Activated T-cell treated with anti-CD3 and anti-CD28 coated beads, Interleukin-2, amount 50 U/mL, for 72 hours (primary cell): ENCODE results near the gene SDHAF1. TPM values are rescaled to one million over a fixed set of nuclear protein-coding genes. Genes with fewer than 3 reads are reported as not detected.

Experiments used
- ATAC-seq, 2 donors: fragments of 150-1000 bp; cut with Tn5 transposase; replicated peaks in 1 of 2; 2 replicates each; pipeline ENCODE4 v1.10.0; 2021; ENCODE audit warnings: moderate library complexity in 2 of 2, mild to moderate bottlenecking in 1 of 2
- DNase-seq, 2 donors: peaks; one replicate each; pipeline ENCODE4 v3.0.0; 2021 to 2022; ENCODE audit warnings: mixed read lengths in 1 of 2
- H3K27ac Mint-ChIP-seq: one replicate; pipeline ENCODE4 v1.8.0; 2022; ENCODE audit warnings: mild to moderate bottlenecking, moderate library complexity, mixed read lengths
- H3K27me3 Mint-ChIP-seq: one replicate; pipeline ENCODE4 v1.8.0; 2022; ENCODE audit warnings: low read depth, mixed read lengths
- H3K36me3 Mint-ChIP-seq, 2 donors: one replicate each; pipeline ENCODE4 v1.8.0; 2022; ENCODE audit warnings: mixed read lengths in 2 of 2, mild to moderate bottlenecking in 1 of 2; ENCODE audit not compliant: insufficient read depth in 2 of 2
- H3K4me1 Mint-ChIP-seq: one replicate; pipeline ENCODE4 v1.8.0; 2022; ENCODE audit warnings: low read depth, mixed read lengths
- H3K4me3 Mint-ChIP-seq, 2 donors: one replicate each; pipeline ENCODE4 v1.8.0; 2022; ENCODE audit warnings: mild to moderate bottlenecking in 2 of 2, mixed read lengths in 2 of 2, moderate library complexity in 2 of 2
- H3K9me3 Mint-ChIP-seq, 2 donors: one replicate each; pipeline ENCODE4 v1.8.0; 2022; ENCODE audit warnings: mixed read lengths in 2 of 2
- total RNA-seq, 2 donors: library from RNA; stranded (reverse); gene quantifications; one replicate each; pipeline ENCODE4 v1.2.3, GENCODE V29; 2022

The SDHAF1 gene
- total RNA-seq, 2 donors from 2014 or later, result 24.0 to 24.2 TPM

DNA sequence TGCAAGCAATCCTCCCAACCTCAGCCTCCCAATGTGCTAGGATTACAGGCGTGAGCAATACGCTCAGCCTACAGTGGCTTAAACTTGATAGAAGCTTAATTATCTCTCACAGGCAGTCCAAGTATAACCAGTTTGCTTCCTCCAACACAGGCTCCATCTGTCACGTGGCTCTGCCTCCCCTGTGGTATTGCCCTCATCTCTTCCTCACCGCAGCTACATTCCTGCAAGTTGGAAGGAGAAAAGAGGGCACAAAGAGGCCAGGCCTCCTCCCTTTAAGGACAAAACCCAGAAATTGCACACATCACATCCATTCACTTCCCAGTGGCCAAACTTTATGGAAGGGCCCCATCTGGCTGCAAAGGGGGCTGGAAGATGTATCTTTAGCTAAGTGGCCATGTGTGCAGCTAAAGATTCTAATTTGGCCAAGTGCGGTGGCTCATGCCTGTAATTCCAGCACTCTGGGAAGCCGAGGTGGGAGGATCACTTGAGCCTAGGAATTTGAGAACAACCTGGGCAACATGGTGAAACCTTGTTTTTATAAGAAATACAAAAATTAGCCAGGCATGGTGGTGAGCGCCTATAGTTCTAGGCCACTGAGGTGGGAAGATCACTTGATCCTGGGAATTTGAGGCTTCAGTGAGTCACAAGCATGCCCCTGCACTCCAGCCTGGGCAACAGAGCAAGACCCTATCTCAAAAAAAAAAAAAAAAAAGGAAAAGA is 3.1 kb upstream of the SDHAF1 start:
- Mint-ChIP-seq H3K27me3 (peaks cover 10% of the 10 kb centered on the region), H3K4me3 (no peak overlapping the region), H3K4me1 (peaks cover 25% of the 10 kb centered on the region), H3K36me3 (peaks cover 0 to 4% of the 10 kb centered on the region in 2 donors), H3K27ac (no peak overlapping the region), H3K9me3 (peaks cover 0 to 1% of the 10 kb centered on the region in 2 donors)
- ATAC-seq, result no peak
- DNase-seq, result no peak

GRCh38 chr19:35992907-35993765 is 1.9 kb upstream of the SDHAF1 start:
- no peak for DNase-seq
- no peak overlapping the region for H3K4me3 Mint-ChIP-seq
- H3K36me3 Mint-ChIP-seq, result peaks cover 0 to 6% of the 10 kb centered on the region in 2 donors
- H3K27me3 Mint-ChIP-seq, result peaks cover 1% of the 10 kb centered on the region
- ATAC-seq, result no peak
- H3K9me3 Mint-ChIP-seq, result peaks cover 0 to 1% of the 10 kb centered on the region in 2 donors
- peaks cover 33% of the 10 kb centered on the region for H3K4me1 Mint-ChIP-seq
- H3K27ac Mint-ChIP-seq, result no peak overlapping the region

DNA sequence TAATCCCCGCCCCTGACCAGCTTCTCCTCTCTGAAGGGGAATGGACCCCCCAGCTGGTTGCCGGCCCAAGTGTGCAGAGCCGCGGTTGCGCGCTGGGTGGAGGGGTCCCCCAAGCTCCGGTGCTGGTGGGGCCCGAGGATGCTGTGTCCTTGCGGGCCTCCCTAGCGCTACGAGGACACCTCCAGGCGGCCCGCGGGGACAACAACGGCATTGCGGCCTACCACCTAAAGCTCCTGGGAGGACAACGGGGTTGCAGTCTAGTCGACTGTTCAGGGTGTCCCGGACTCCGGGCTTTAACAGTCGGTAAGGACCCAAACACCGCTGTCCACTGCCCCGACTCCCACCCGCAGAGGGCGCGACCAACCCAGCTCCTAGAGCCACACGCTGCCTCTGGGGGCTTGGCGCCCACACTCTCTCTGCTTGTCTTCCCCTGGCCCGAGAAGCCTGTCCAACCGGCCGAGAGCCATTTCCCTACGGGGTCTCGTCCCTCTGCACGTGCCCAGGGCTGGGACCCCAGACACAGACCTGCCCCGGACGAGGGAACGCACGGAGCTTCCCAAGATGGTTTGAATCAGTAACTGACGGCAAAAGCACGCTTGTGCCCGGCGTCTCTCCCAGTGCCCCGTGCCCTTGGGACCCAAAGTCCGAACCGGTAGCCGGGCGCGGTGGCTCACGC is 927 bp upstream of the SDHAF1 start:
- Mint-ChIP-seq H3K27ac (no peak overlapping the region), H3K27me3 (no peaks in the 10 kb centered on the region), H3K4me1 (peaks cover 36% of the 10 kb centered on the region), H3K4me3 (peak overlapping the region; percentile 77 to 79), H3K9me3 (no peaks in the 10 kb centered on the region), H3K36me3 (peaks cover 0 to 6% of the 10 kb centered on the region in 2 donors)
- DNase-seq, result peak; percentile 14 to 27
- ATAC-seq, result no peak

- Mint-ChIP-seq H3K27ac (peak overlapping the region; percentile 87), H3K9me3 (no peaks in the 10 kb centered on the region), H3K36me3 (peaks cover 0 to 6% of the 10 kb centered on the region in 2 donors), H3K27me3 (no peaks in the 10 kb centered on the region), H3K4me1 (peaks cover 46% of the 10 kb centered on the region), H3K4me3 (peak overlapping the region; percentile 92 to 99)
- ATAC-seq, result no peak
- no peak for DNase-seq
Measured at GRCh38 chr19:35996777-35997176, 1.8 kb downstream of the SDHAF1 start.

GRCh38 chr19:36001605-36002004 is 6.6 kb downstream of the SDHAF1 start:
- no peaks in the 10 kb centered on the region for H3K9me3 Mint-ChIP-seq
- DNase-seq (no peak), ATAC-seq (no peak)
- peaks cover 28% of the 10 kb centered on the region for H3K4me1 Mint-ChIP-seq
- H3K4me3 Mint-ChIP-seq, result no peak overlapping the region
- no peak overlapping the region for H3K27ac Mint-ChIP-seq
- H3K27me3 Mint-ChIP-seq, result no peaks in the 10 kb centered on the region
- peaks cover 0 to 3% of the 10 kb centered on the region in 2 donors for H3K36me3 Mint-ChIP-seq

DNA sequence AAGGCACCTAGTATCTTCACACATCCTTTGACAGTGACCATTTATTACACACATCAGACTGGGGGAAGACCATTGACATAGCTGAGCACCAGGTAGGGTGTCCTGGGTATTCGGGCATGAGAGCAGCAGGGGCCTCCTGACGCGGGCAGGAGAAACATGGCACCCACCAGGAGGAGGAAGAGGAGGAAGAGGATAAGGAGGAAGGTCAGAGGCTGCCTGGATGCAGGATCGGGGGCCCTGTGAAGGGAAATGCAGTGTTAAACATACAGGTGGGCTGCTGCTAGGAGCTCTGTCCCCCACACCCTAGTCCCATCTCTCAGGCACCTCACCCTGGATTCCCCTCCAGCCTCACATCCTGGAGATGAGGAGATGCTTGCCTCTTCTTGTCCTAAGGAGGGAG is 8.3 kb downstream of the SDHAF1 start:
- H3K4me3 Mint-ChIP-seq, result no peak overlapping the region
- ATAC-seq (no peak), DNase-seq (no peak)
- H3K9me3 Mint-ChIP-seq, result no peaks in the 10 kb centered on the region
- no peak overlapping the region for H3K27ac Mint-ChIP-seq
- H3K27me3 Mint-ChIP-seq, result no peaks in the 10 kb centered on the region
- peaks cover 0 to 1% of the 10 kb centered on the region in 2 donors for H3K36me3 Mint-ChIP-seq
- peaks cover 16% of the 10 kb centered on the region for H3K4me1 Mint-ChIP-seq

DNA sequence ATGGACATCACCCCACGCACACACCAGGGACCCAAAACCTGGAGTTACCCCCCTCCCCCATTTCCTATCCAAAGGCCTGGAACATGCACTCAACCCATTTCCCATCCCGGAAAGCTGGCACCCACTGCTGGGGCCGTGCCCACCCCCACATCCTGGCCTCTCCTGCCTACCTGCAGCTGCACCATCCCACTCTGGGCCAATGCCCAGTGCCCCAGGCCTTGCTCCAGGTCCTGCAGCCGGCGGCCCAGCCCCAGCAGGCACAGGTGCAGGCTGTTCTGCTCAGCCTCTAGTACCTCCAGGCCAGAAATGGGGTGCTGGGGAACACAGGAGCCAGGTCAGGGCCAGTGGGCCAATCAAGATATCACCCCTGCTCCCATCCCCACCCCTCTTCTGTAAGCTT is 12.0 kb downstream of the SDHAF1 start:
- DNase-seq (no peak), ATAC-seq (no peak)
- Mint-ChIP-seq H3K4me3 (no peak overlapping the region), H3K27ac (no peak overlapping the region), H3K9me3 (no peaks in the 10 kb centered on the region), H3K4me1 (peaks cover 19% of the 10 kb centered on the region), H3K36me3 (peaks cover 0 to 3% of the 10 kb centered on the region in 2 donors), H3K27me3 (no peaks in the 10 kb centered on the region)

- Mint-ChIP-seq H3K4me3 (peak within 1 kb of the TSS; percentile 40 to 62), H3K4me1 (peaks cover 29% of the 10 kb centered on the region), H3K9me3 (no peaks in the 10 kb centered on the region), H3K27me3 (no peaks in the 10 kb centered on the region), H3K36me3 (peaks cover 0 to 1% of the 10 kb centered on the region in 2 donors), H3K27ac (no peak within 1 kb of the TSS)
- DNase-seq (no peak), ATAC-seq (no peak)
Measured at GRCh38 chr19:36008336-36008978, 13.5 kb downstream of the SDHAF1 start, which contains the start of gene SYNE4. Gene SYNE4 (minus strand): TSS chr19:36008813. CDS start chr19:36008681, 132 bp downstream.

DNA sequence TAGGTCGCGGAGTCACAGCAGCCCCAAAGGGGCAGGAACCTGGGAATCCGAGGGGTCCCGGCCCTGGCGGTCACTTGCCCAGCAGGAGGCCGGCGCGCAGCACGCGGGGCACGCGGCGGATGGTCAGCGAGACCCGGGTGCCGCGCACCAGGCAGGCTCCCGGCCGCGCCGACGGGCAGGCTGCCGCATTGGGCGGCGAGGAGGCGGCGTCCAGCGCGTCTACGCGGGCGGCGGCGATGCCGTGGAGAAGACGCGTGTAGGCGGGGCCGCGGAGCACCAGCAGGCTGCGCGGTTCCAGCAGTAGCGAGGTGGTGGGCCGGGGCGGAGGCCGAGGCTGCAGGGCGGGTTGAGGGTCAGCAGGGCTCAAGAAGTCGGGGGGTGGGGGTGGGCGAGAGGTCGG is 14.2 kb downstream of the SDHAF1 start:
- DNase-seq, result peak; percentile 73 to 74
- ATAC-seq, result peak; percentile 24 to 46
- H3K36me3 Mint-ChIP-seq, result peaks cover 1 to 3% of the 10 kb centered on the region in 2 donors
- no peaks in the 10 kb centered on the region for H3K27me3 Mint-ChIP-seq
- H3K4me3 Mint-ChIP-seq, result peak overlapping the region; percentile 40 to 62
- H3K9me3 Mint-ChIP-seq, result no peaks in the 10 kb centered on the region
- H3K27ac Mint-ChIP-seq, result no peak overlapping the region
- peaks cover 36% of the 10 kb centered on the region for H3K4me1 Mint-ChIP-seq

DNA sequence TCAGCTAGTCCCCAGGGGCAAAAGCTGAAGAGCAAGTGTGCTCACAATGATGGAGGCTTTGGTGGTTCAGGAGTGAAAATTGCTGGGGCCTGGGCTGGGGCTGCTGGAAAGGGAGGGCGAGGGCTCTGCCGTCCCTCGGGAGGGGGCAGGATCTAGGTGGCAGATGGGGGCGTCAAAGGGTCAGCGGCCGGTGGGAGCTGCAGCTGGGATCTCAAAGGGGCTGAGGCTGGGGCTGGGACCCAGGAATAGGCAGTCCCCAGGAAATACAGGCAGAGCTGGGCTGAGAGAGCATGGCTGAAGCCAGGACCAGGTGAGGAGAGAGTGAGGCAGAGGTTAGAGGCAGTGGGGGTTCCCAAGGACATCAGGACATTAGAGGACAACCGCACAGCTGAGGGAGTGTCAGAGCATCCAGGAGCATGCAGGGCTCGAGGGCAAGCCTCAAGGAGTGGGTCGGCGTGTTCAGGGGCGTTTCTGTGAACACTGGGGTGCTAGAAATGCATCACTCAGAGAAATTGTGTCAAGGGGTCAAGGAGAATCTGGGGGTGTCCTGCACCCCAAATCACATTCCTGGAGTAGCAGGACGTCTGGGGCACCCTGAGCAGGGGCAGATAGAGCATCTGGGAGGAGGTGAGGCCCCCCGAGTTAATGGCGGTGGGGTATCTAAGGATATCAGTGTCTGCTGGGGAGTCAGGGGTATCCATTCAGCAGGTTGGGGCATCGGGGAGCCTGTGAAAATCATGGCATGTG is 14.8 kb downstream of the SDHAF1 start:
- DNase-seq, result no peak
- ATAC-seq, result no peak
- Mint-ChIP-seq H3K27ac (no peak overlapping the region), H3K4me3 (peak overlapping the region; percentile 40 to 62), H3K27me3 (no peaks in the 10 kb centered on the region), H3K9me3 (no peaks in the 10 kb centered on the region), H3K4me1 (peaks cover 42% of the 10 kb centered on the region), H3K36me3 (peaks cover 3 to 6% of the 10 kb centered on the region in 2 donors)

- peaks cover 3 to 6% of the 10 kb centered on the region in 2 donors for H3K36me3 Mint-ChIP-seq
- H3K4me3 Mint-ChIP-seq, result no peak overlapping the region
- H3K27ac Mint-ChIP-seq, result no peak overlapping the region
Measured at GRCh38 chr19:36010402-36010801, 15.4 kb downstream of the SDHAF1 start.

More at GRCh38 chr19:36010402-36010801, 15.4 kb downstream of the SDHAF1 start:
- DNase-seq (no peak), ATAC-seq (no peak)
- peaks cover 48% of the 10 kb centered on the region for H3K4me1 Mint-ChIP-seq
- no peaks in the 10 kb centered on the region for H3K27me3 Mint-ChIP-seq
- no peaks in the 10 kb centered on the region for H3K9me3 Mint-ChIP-seq
